Activated CD4-positive, CD25-positive, alpha-beta regulatory T cell (primary cell): ENCODE measurements around the gene CUL4A.
A peak's percentile ranks its signal among the peaks of the same experiment; 100 is the strongest.
"Not testable (repeated sequence)": the region's sequence is repeated elsewhere in the genome, so short reads cannot be mapped to it uniquely, and the experiment has no call there.

Experiments
- DNase-seq, 4 experiments: peaks; one replicate each; lab custom pipeline; 2025; lab: John Stamatoyannopoulos, UW

The CUL4A gene

GRCh38 chr13:113239986-113240385, 30.6 kb downstream of the CUL4A start:
- DNase-seq = no peak

DNA sequence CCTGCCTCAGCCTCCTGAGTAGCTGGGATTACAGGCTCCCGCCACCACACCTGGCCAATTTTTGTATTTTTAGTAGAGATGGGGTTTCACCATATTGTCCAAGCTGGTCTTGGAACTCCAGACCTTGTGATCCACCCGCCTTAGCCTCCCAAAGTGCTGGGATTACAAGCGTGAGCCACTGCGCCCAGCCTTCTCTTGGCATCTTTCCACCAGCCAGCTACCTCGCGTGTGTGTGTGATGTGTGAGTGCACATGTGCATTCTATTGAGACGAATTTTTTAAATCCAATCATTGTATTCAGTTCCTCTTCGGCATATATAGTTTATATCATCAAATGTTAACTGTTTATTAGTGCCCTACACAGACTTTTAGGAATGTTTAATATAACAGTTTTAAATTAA, 32.2 kb downstream of the CUL4A start:
- DNase-seq = not testable (repeated sequence)

DNA sequence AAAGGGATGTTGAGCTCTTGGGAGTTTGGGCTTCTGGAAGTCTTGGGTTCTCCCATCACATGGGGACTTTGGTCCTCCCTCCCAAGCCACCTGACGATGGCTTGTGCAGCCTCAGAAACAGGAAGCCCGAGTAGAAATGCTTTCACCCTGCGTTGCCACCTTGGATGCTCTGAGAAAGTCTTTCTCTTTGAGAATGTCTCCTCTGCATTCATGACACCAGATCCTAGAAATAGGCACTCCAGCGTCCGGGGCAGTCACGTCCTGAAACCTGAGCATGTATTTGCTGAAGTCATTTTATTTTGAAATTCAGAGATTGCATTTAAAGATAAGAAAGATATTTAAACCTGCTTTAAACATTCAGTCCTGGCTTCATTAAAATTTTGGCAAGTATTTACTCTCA, 34.4 kb downstream of the CUL4A start:
- no peak for DNase-seq

DNA sequence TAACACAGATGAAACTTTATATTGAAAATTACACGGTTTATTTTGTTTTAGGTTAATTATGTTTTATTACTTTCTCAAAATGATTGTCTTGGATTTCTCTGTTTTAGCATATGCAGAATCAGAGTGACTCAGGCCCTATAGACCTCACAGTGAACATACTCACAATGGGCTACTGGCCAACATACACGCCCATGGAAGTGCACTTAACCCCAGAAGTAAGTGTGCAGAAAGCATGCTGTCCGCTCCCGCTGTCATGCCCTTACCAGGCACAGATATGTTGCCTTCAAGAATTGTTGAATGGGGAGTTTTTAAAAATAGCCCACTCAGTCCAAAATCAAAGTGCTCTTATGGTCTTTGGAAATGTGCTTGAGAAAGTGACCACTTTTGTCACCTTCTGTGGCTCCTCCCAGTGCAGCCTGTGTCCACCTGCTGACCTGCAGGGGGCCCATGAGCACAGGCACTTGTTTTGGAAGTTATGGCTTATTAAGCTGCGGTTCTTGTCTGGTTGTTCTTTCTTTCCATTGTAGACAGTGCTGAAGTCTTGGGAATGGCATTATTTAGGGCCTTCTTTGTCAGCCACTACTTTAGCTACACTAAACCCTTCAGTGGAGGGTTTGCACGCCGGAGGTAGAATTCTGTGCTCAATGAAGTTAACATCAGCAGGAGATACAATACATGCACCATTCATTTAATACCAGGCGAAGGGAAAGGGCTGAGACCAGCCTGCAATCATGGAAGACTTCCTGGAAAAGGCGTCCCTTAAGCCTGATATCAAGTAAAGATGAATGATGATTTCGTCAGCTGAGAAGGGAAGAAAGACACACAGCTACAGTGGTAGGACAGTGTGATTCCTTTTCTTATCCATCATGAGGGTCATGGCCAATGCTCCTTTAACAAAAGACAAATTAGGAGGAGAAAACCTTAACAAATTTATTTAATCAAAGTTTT, 36.7 kb downstream of the CUL4A start:
- no peak for DNase-seq

GRCh38 chr13:113252516-113253095, 43.2 kb downstream of the CUL4A start:
- no peak for DNase-seq

- DNase-seq = not testable (repeated sequence)
These were observed 48.5 kb downstream of the CUL4A start for GRCh38 chr13:113257908-113258307.

DNA sequence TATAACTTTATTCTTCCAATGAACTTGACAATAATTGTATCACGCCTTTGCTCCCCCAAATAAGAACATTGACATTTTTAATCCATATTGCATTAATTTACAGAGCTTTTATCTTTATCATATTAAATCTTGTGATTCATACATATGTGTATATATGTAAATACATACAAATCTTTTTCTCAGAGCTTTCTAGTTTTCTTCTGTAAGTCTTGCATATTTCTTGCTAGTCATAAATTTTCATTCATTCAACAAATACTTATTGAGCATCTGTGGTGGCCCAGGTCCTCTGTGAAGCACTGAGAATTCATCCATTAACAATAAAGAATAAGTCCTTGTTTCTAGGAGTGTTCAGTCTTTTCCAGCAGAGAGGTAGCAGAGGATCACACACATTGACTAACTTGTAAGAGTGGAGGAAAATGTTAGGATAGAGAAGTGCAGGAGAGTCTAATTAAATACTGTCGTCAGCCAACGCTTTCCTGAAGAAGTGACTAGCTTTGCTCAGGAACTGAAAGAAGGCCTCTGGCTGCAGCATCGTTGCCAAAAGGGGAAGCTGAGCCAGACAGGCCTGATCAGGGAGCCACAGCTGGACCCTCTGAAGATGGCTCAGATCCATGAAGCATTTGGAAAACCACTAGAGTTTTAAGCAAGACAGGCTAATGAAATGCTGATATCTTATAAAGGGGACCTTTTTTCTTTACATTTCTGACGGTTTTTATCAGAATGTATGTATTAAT, 49.1 kb downstream of the CUL4A start:
- no peak for DNase-seq

GRCh38 chr13:113260996-113261395, 51.6 kb downstream of the CUL4A start:
- no peak for DNase-seq

DNA sequence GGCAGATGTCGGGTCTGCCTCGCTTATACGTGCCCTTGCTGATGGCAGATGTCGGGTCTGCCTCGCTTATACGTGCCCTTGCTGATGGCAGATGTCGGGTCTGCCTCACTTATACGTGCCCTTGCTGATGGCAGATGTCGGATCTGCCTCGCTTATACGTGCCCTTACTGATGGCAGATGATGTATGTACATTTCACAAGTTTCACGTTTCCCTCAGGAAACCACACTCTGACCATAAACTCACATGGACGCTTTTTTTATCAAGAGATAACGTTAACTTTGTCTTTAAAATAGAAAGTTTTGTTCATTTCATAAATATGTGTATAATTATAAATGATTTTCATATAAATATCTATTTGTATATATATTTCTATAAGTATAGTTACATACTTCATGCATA, 53.6 kb downstream of the CUL4A start:
- not testable (repeated sequence) for DNase-seq

DNA sequence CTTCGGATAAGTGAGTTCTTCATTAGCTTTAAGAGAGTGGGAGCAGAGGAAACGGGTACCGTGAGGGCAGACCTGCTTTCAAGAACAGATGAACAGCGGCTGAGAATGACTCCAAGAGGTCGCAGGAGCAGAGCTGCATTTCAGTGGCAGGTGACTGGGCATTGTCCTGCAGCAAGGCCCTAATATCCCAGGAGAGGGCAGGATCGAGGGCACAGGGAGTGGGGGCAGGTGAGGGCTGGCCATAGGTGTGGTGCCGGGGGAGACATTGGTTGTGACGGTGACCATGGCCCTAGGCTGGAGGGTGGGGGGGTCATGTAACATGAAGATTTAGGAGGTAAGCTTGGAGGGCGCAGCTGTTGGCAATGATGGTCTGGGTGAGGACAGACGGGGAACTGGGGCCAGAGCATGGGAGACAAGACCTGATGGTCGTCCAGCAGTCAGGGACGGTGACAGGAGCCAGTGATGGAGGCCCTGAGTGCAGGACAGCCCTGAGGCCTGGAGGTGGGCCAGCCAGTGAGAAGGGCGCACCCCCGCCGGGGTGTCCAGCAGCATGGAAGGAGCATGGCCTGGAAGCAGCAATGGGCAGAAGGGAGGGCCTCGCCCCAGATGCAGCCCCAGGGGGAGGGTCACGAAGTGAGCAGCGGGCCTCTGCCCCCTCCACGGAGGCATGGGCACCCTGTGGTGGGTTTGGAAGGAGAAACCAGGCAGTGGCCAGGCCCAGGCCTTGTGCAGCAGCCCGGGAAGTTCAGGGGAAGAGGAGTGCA, 58.4 kb downstream of the CUL4A start:
- DNase-seq = no peak

DNA sequence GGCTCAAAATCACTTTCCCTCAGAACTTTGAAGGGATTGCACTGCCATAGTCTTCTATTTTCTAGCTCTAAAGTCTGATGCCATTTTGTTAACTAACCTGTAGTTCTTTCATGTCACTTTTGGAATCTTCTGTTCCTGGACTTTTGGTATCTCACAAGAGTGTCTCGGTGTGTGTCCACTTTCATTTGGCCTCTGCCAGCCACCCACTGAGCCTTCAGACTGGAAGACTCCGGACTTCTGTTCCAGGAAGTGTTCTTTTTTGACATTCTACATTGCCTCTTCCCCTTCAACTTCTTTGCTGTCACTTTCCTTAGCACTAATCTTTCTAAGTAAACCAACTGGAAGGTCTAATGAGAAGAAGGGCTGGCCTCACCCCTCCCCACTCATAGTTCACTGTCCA, 62.6 kb downstream of the CUL4A start:
- DNase-seq = no peak

- DNase-seq = no peak
These were observed 63.3 kb downstream of the CUL4A start for GRCh38 chr13:113272701-113273181.

DNA sequence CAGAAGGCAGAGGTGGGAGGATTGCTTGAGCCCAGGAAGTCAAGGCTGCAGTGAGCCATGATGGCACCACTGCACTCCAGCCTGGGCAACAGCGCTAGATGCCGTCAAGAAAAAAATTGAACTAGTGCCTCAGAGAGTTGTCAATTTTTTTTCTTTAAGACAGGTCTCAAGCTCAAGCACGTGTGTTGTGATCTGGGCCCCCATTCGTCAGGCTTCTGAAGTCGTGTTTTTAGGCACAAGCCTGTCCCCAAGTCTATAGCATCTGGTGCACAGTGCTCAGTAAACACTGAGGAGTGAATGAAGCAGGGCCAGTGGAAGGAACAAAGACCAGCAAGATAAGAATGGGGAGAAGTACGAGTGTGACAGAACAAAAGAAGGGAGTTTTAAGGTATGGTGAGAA, 63.9 kb downstream of the CUL4A start:
- DNase-seq = no peak

DNA sequence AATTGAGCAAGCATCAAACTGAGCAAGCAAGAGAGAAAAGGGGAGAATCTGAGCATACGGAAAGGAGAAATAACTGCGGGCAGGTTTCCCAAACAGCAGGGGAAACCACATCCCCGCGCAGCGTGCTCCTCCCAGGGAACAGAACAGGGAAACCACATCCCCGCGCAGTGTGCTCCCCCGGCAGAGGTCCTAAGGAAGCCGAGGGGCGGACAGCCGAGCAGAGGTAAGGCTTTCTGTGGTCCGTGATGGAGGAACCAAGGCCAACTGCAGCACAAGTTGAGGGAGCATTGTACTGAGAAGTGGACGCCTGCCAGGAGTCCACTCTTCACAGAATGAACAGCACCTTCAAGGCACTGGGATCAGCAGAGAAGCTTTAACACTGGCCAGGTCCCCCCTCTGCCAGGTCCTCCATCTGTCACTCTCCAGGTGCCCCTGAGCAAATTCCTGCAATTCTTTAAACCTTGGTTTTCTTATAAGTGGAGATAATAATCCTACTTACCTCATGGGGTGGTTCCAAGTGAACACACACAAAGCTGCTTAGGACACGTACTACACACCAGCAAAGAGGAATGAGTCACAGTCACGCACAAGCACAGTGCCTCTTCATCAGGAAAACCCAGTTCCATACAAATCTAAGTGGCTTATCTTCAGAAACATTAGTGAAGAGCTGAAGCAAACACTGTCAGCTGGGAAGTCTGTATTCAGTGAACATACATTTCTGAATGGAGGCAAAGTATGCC, 64.6 kb downstream of the CUL4A start:
- no peak for DNase-seq

- no peak for DNase-seq
These were observed 65.3 kb downstream of the CUL4A start for GRCh38 chr13:113274721-113275120.

DNA sequence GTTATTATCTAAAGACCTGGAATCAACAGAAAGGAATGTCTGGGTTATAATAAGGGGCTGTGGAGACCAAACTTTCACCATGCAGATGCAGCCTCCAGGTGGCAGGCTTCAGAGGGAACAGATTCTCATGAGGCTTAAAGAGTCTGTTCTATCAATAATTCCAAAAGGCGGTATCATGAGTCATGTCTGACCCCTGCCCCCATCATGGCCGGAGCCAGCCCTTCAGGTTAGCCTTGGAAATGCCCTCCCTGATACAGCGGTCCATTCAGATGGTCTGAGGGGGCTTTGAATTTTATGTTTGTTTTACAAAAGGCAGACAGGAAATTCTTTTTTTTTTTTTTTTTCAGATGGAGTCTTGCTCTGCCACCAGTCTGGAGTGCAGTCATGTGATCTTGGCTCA, 66.0 kb downstream of the CUL4A start:
- DNase-seq = peak in 1 of 4 experiments; percentile 5

DNA sequence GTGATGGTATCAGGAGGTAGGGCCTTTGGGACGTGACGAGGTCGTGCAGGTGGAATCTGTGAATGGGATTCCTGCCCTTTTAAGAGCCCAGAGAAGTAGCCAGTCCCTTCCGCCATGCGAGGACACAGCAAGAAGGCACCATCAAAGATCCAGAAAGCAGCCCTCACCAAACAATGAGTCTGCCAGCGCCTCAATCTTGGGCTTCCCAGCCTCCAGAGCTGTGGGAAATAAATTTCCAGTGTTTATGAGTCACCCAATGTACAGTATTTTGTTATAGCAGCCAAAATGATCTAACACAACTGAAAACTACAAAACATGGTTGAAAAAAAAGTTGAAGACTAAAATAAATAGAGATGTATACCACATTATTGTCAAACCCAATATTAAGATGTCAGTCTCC, 70.7 kb downstream of the CUL4A start:
- DNase-seq = no peak

DNA sequence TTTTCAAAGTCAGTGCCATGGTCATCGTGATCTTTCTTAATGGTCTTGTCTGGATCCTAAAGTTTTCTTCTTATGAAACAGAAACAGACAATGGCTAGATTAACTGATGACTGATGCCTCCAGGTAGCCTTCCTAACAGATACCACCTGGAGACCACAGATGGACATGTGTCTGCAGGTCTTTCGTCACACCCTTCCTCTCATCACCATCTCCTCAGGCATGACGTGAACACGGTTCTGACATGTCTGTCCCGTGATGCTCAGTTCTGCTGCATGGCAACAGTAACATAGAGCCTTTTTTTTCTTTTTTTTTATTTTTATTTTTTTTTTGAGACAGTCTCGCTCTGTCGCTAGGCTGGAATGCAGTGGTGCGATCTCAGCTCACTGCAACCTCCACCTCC, 74.5 kb downstream of the CUL4A start:
- DNase-seq = no peak

DNA sequence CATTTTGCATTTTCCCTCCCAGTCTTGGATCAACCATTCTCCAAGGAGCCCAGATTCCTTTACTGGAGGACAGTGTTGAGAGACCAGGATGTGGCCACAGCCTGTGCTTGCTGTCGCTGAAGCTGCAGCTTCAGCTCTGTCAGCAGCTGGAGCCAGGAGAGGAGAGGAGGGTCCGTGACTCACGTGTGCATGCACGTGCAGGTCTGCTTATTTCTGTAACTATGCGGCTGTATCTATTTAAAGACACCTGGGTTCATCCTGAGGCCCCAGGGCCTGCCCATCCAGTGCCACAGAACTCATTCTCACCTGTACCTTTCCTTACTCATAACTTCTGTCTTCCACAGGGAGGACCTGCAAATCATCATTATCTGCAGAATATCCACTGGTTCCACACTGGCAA, 79.5 kb downstream of the CUL4A start:
- DNase-seq = no peak

GRCh38 chr13:113291129-113291528, 81.7 kb downstream of the CUL4A start:
- no peak for DNase-seq
